ENCODE measurements around the gene PEX19. TPM values are rescaled to one million over a fixed set of nuclear protein-coding genes. Genes with fewer than 3 reads are reported as not detected.

PEX19 gene
- total and polyA plus RNA-seq, 10 of the 15 experiments (the other 5 are each of a cell fraction or from before 2014, with no cell fraction given): 27.1 to 58.1 (median 39.6) TPM

- Histone ChIP-seq H3K9me3 (replicated peaks; ENCODE audit: control insufficient read depth, insufficient read depth, low read length) (no peaks in the 10 kb centered on the region), H3K79me2 (ENCODE audit: control insufficient read depth, insufficient read depth, low read length) (peaks cover 13% of the 10 kb centered on the region), H2AFZ (ENCODE audit: control insufficient read depth, low read depth, low read length) (no peak overlapping the region), H3K4me1 (ENCODE audit: control insufficient read depth, insufficient read depth, low read length) (no peaks in the 10 kb centered on the region), H3K9ac (ENCODE audit: control insufficient read depth, insufficient read depth, low read length) (no peak overlapping the region), H3K27ac (ENCODE audit: control insufficient read depth, insufficient read depth) (no peak overlapping the region), H3K36me3 (ENCODE audit: control insufficient read depth in 2 of 2, insufficient read depth in 2 of 2, low read length in 1 of 2) (peaks cover 1 to 8% of the 10 kb centered on the region in 2 experiments), H4K20me1 (ENCODE audit: control insufficient read depth, insufficient read depth) (no peaks in the 10 kb centered on the region), H3K27me3 (replicated peaks in 1 of 2; ENCODE audit: control insufficient read depth in 2 of 2, insufficient read depth in 2 of 2, low read length in 1 of 2) (no peaks in the 10 kb centered on the region), H3K4me2 (ENCODE audit: control insufficient read depth, insufficient read depth) (no peak overlapping the region), H3K4me3 (no peak overlapping the region)
- FAIRE-seq: no peak
- in situ Hi-C loops (cut with MboI) (no loop called here), intact Hi-C loops (cut with micrococcal nuclease; ENCODE audit: unreplicated experiment) (no loop called here)
- TF ChIP-seq PAX8 (IDR thresholded peaks at IDR 0.05) (no peak), JUND (IDR thresholded peaks at IDR 0.05; ENCODE audit: low read depth, low read length) (no peak), HDAC2 (IDR thresholded peaks at IDR 0.05) (no peak), SREBF2 (IDR thresholded peaks at IDR 0.05; ENCODE audit: low read length) (no peak), PML (IDR thresholded peaks at IDR 0.05; ENCODE audit: low read length) (no peak), SP1 (IDR thresholded peaks at IDR 0.05; ENCODE audit: low read depth, low read length) (no peak), SIN3A (IDR thresholded peaks at IDR 0.05; ENCODE audit: low read depth, low read length) (no peak), NBN (IDR thresholded peaks at IDR 0.05) (no peak)
- TF ChIP-seq, protein P1, sequence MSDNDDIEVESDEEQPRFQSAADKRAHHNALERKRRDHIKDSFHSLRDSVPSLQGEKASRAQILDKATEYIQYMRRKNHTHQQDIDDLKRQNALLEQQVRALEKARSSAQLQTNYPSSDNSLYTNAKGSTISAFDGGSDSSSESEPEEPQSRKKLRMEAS (IDR thresholded peaks at IDR 0.05; ENCODE audit: low read depth, low read length): no peak
- POLR2A ChIA-PET: no interaction called here
- RAD21 ChIA-PET (ENCODE audit: unreplicated experiment): no interaction called here
- BruUV-seq (replicated peaks): no TSS peak
- no peak for DNase-seq (ENCODE audit: low read depth, low spot score)
- CTCF ChIA-PET: interaction anchor here (1.3 kb wide), 1 partner anchor 62 kb away, joined by 3 read pairs; no protein-coding TSS in a partner anchor
- 99% methylated on average over 7 of the region's 7 CpGs for WGBS (ENCODE audit: insufficient coverage, insufficient replicate concordance, low lambda C conversion rate, missing lambda C conversion rate)
- SMC1A ChIA-PET (ENCODE audit: uncharacterized antibody, unreplicated experiment): no interaction called here
- no peak for ATAC-seq
Observed at GRCh38 chr1:160282807-160283206, 2.1 kb downstream of the PEX19 start.

DNA sequence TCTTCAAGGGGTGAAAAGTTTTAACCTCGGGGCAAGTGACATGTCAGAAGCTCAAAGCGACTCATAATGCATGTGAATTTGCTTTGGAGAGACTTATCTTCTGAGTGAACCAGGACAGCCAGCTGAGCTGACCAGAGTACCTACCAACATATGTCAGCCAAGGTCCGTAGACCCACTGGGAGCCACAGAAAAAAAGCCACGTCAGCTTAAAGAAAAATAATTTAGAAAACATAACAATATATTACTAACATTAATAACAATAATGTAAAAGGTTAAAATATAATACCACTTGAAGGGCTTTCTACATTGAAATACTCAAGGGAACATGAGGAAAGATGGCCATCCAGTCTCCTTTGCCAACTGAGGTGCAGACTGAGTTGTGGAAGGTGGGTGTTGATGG is 6.9 kb downstream of the PEX19 start:
- Histone ChIP-seq H3K4me1 (ENCODE audit: control insufficient read depth, insufficient read depth, low read length) (no peaks in the 10 kb centered on the region), H3K4me3 (no peak overlapping the region), H3K9me3 (replicated peaks; ENCODE audit: control insufficient read depth, insufficient read depth, low read length) (no peaks in the 10 kb centered on the region), H4K20me1 (ENCODE audit: control insufficient read depth, insufficient read depth) (no peaks in the 10 kb centered on the region), H3K9ac (ENCODE audit: control insufficient read depth, insufficient read depth, low read length) (no peak overlapping the region), H3K36me3 (ENCODE audit: control insufficient read depth in 2 of 2, insufficient read depth in 2 of 2, low read length in 1 of 2) (peaks cover 1 to 14% of the 10 kb centered on the region in 2 experiments), H2AFZ (ENCODE audit: control insufficient read depth, low read depth, low read length) (no peak overlapping the region), H3K27me3 (replicated peaks in 1 of 2; ENCODE audit: control insufficient read depth in 2 of 2, insufficient read depth in 2 of 2, low read length in 1 of 2) (no peaks in the 10 kb centered on the region), H3K4me2 (ENCODE audit: control insufficient read depth, insufficient read depth) (no peak overlapping the region), H3K27ac (ENCODE audit: control insufficient read depth, insufficient read depth) (no peak overlapping the region), H3K79me2 (ENCODE audit: control insufficient read depth, insufficient read depth, low read length) (no peaks in the 10 kb centered on the region)
- CTCF ChIA-PET: interaction anchor here (0.6 to 6.0 kb wide), 4 partner anchors 14 to 25 kb away, joined by 3 to 44 read pairs (median 3); no protein-coding TSS in a partner anchor
- in situ Hi-C loops (cut with MboI) (no loop called here), intact Hi-C loops (cut with micrococcal nuclease; ENCODE audit: unreplicated experiment) (no loop called here)
- DNase-seq (ENCODE audit: low read depth, low spot score): no peak
- 81% methylated on average over 4 of the region's 4 CpGs for WGBS (ENCODE audit: insufficient coverage, insufficient replicate concordance, low lambda C conversion rate, missing lambda C conversion rate)
- no peak for ATAC-seq
- FAIRE-seq: no peak
- SMC1A ChIA-PET (ENCODE audit: uncharacterized antibody, unreplicated experiment): interaction anchor here (0.9 to 1.5 kb wide), 2 partner anchors 26 to 85 kb away, joined by 4 to 5 read pairs; no protein-coding TSS in a partner anchor
- POLR2A ChIA-PET: interaction anchor here (0.5 to 1.0 kb wide), 2 partner anchors 14 to 119 kb away, joined by 4 to 5 read pairs; no protein-coding TSS in a partner anchor
- no TSS peak for BruUV-seq (replicated peaks)
- RAD21 ChIA-PET (ENCODE audit: unreplicated experiment): no interaction called here
- TF ChIP-seq POU2F2 (IDR thresholded peaks at IDR 0.05; ENCODE audit: borderline replicate concordance, low read depth, low read length) (no peak), HDGF (IDR thresholded peaks at IDR 0.05) (no peak), MTA3 (IDR thresholded peaks at IDR 0.05; ENCODE audit: borderline replicate concordance, low read length) (no peak), KDM1A (IDR thresholded peaks at IDR 0.05; ENCODE audit: borderline replicate concordance) (no peak), HCFC1 (IDR thresholded peaks at IDR 0.05; ENCODE audit: low read length) (no peak)
- TF ChIP-seq, protein P2, sequence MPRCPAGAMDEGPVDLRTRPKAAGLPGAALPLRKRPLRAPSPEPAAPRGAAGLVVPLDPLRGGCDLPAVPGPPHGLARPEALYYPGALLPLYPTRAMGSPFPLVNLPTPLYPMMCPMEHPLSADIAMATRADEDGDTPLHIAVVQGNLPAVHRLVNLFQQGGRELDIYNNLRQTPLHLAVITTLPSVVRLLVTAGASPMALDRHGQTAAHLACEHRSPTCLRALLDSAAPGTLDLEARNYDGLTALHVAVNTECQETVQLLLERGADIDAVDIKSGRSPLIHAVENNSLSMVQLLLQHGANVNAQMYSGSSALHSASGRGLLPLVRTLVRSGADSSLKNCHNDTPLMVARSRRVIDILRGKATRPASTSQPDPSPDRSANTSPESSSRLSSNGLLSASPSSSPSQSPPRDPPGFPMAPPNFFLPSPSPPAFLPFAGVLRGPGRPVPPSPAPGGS (IDR thresholded peaks at IDR 0.05; ENCODE audit: borderline replicate concordance, insufficient read depth, low read depth, low read length, poor library complexity, severe bottlenecking): no peak
